ENCODE measurements around the gene IFT57.

Gene IFT57

DNA sequence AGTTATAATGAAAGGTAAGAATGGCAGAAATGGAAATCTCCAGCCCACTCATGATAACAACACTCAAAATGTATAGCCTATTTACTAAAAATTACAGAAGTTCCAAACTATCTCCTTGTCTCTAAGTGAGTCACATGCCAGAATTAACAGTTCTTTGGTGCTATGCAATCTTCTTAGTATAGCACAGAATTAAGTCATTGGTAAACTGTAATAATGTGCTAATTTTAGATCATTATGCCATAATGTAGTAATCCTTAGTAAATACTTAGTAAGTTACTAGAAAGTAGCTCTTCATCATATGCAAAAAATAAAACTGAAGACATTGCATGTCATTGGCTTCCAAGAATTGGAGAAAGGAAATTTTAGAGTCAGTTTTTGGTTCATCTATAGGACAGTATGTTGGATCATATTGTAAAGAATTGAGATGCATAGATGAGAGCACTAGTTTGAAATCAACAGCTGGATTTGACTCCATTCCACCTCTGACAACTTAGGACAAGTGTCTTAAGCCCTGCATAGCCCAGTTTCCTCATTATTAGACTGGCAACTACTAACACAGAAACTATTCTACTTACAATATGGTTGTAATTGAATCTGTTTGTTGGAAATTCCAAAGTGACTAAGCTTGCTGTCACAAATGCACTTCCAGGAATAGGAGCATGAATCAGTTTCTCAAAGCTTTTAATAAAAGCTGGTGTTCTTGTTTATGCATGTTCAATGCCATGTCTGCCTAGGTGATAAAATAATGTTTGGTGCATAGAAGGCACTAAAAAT, 91.3 kb downstream of the IFT57 start:
- TF ChIP-seq SUZ12 (IDR thresholded peaks at IDR 0.05) (no peak), ELF4 (IDR thresholded peaks at IDR 0.05) (no peak), FOXM1 (IDR thresholded peaks at IDR 0.05; ENCODE audit: borderline replicate concordance) (no peak), ZNF384 (IDR thresholded peaks at IDR 0.05) (no peak), FOXK2 (IDR thresholded peaks at IDR 0.05) (no peak), CTBP1 (IDR thresholded peaks at IDR 0.05; ENCODE audit: borderline replicate concordance) (no peak), ARNT (IDR thresholded peaks at IDR 0.05) (no peak), L3MBTL2 (conservative IDR thresholded peaks at IDR 0.05) (no peak), TARDBP (IDR thresholded peaks at IDR 0.05) (no peak)
- POLR2A ChIA-PET = no interaction called here
- CTCF ChIA-PET = no interaction called here
- DNase-seq (ENCODE audit: extremely low spot score) = no peak

GRCh38 chr3:108130236-108130635, 92.0 kb downstream of the IFT57 start:
- no peak for DNase-seq (ENCODE audit: extremely low spot score)
- no peak for TF ChIP-seq NFRKB (IDR thresholded peaks at IDR 0.05)
- POLR2A ChIA-PET = no interaction called here
- CTCF ChIA-PET = no interaction called here

- ChIA-PET POLR2A (no interaction called here), CTCF (no interaction called here)
- no peak for DNase-seq (ENCODE audit: extremely low spot score)
- no peak for TF ChIP-seq CTBP1 (IDR thresholded peaks at IDR 0.05; ENCODE audit: borderline replicate concordance)
- TF ChIP-seq ZNF384 (IDR thresholded peaks at IDR 0.05) = no peak
- TF ChIP-seq TARDBP (IDR thresholded peaks at IDR 0.05) = no peak
- TF ChIP-seq FOXA1 (IDR thresholded peaks at IDR 0.05) = no peak
- no peak for TF ChIP-seq NFRKB (IDR thresholded peaks at IDR 0.05)
- no peak for TF ChIP-seq SP1 (IDR thresholded peaks at IDR 0.05)
- TF ChIP-seq ARNT (IDR thresholded peaks at IDR 0.05) = no peak
- no peak for TF ChIP-seq SUZ12 (IDR thresholded peaks at IDR 0.05)
- TF ChIP-seq FOXM1 (IDR thresholded peaks at IDR 0.05; ENCODE audit: borderline replicate concordance) = no peak
- TF ChIP-seq HDGF (IDR thresholded peaks at IDR 0.05; ENCODE audit: borderline replicate concordance) = no peak
- no peak for TF ChIP-seq ELF4 (IDR thresholded peaks at IDR 0.05)
- TF ChIP-seq BHLHE40 (IDR thresholded peaks at IDR 0.05; ENCODE audit: borderline replicate concordance) = no peak
- TF ChIP-seq L3MBTL2 (conservative IDR thresholded peaks at IDR 0.05) = no peak
- no peak for TF ChIP-seq LEF1 (IDR thresholded peaks at IDR 0.05; ENCODE audit: borderline replicate concordance)
- no peak for TF ChIP-seq FOXK2 (IDR thresholded peaks at IDR 0.05)
- no peak for TF ChIP-seq PKNOX1 (IDR thresholded peaks at IDR 0.05)
These were observed 94.8 kb downstream of the IFT57 start for GRCh38 chr3:108127301-108127988.

GRCh38 chr3:108126348-108126747, 95.9 kb downstream of the IFT57 start:
- TF ChIP-seq ZNF384 (IDR thresholded peaks at IDR 0.05) (no peak), HDGF (IDR thresholded peaks at IDR 0.05; ENCODE audit: borderline replicate concordance) (no peak), FOXM1 (IDR thresholded peaks at IDR 0.05; ENCODE audit: borderline replicate concordance) (no peak), FOXK2 (IDR thresholded peaks at IDR 0.05) (no peak), L3MBTL2 (conservative IDR thresholded peaks at IDR 0.05) (no peak), BHLHE40 (IDR thresholded peaks at IDR 0.05; ENCODE audit: borderline replicate concordance) (no peak), NFRKB (IDR thresholded peaks at IDR 0.05) (no peak), LEF1 (IDR thresholded peaks at IDR 0.05; ENCODE audit: borderline replicate concordance) (no peak), TARDBP (IDR thresholded peaks at IDR 0.05) (no peak), CTBP1 (IDR thresholded peaks at IDR 0.05; ENCODE audit: borderline replicate concordance) (no peak), PKNOX1 (IDR thresholded peaks at IDR 0.05) (no peak), ARNT (IDR thresholded peaks at IDR 0.05) (no peak), ELF4 (IDR thresholded peaks at IDR 0.05) (no peak)
- ChIA-PET POLR2A (no interaction called here), CTCF (interaction anchor here (0.9 to 1.0 kb wide), 2 partner anchors 12 to 30 kb away, joined by 3 read pairs; no protein-coding TSS in a partner anchor)
- no peak for DNase-seq (ENCODE audit: extremely low spot score)

GRCh38 chr3:108125550-108126071, 96.6 kb downstream of the IFT57 start:
- no peak for DNase-seq (ENCODE audit: extremely low spot score)
- ChIA-PET CTCF (interaction anchor here (0.9 kb wide), 1 partner anchor 11 kb away, joined by 3 read pairs; no protein-coding TSS in a partner anchor), POLR2A (no interaction called here)
- no peak for TF ChIP-seq TARDBP (IDR thresholded peaks at IDR 0.05)
- no peak for TF ChIP-seq PKNOX1 (IDR thresholded peaks at IDR 0.05)
- no peak for TF ChIP-seq SP1 (IDR thresholded peaks at IDR 0.05)
- TF ChIP-seq FOXM1 (IDR thresholded peaks at IDR 0.05; ENCODE audit: borderline replicate concordance) = no peak
- TF ChIP-seq FOXK2 (IDR thresholded peaks at IDR 0.05) = no peak
- no peak for TF ChIP-seq ELF4 (IDR thresholded peaks at IDR 0.05)
- TF ChIP-seq HDGF (IDR thresholded peaks at IDR 0.05; ENCODE audit: borderline replicate concordance) = no peak
- TF ChIP-seq CTBP1 (IDR thresholded peaks at IDR 0.05; ENCODE audit: borderline replicate concordance) = no peak
- no peak for TF ChIP-seq L3MBTL2 (conservative IDR thresholded peaks at IDR 0.05)
- no peak for TF ChIP-seq ZNF384 (IDR thresholded peaks at IDR 0.05)
- no peak for TF ChIP-seq NFRKB (IDR thresholded peaks at IDR 0.05)
- TF ChIP-seq BHLHE40 (IDR thresholded peaks at IDR 0.05; ENCODE audit: borderline replicate concordance) = no peak

GRCh38 chr3:108125153-108125543, 97.1 kb downstream of the IFT57 start:
- no peak for TF ChIP-seq FOXA1 (IDR thresholded peaks at IDR 0.05)
- no peak for TF ChIP-seq ELF4 (IDR thresholded peaks at IDR 0.05)
- no peak for TF ChIP-seq PKNOX1 (IDR thresholded peaks at IDR 0.05)
- no peak for TF ChIP-seq ZNF384 (IDR thresholded peaks at IDR 0.05)
- TF ChIP-seq ARNT (IDR thresholded peaks at IDR 0.05) = no peak
- TF ChIP-seq HDGF (IDR thresholded peaks at IDR 0.05; ENCODE audit: borderline replicate concordance) = no peak
- TF ChIP-seq SP1 (IDR thresholded peaks at IDR 0.05) = no peak
- TF ChIP-seq LEF1 (IDR thresholded peaks at IDR 0.05; ENCODE audit: borderline replicate concordance) = no peak
- TF ChIP-seq FOXM1 (IDR thresholded peaks at IDR 0.05; ENCODE audit: borderline replicate concordance) = no peak
- TF ChIP-seq FOXK2 (IDR thresholded peaks at IDR 0.05) = no peak
- no peak for TF ChIP-seq CTBP1 (IDR thresholded peaks at IDR 0.05; ENCODE audit: borderline replicate concordance)
- TF ChIP-seq L3MBTL2 (conservative IDR thresholded peaks at IDR 0.05) = no peak
- no peak for TF ChIP-seq NFRKB (IDR thresholded peaks at IDR 0.05)
- no peak for TF ChIP-seq TARDBP (IDR thresholded peaks at IDR 0.05)
- TF ChIP-seq SUZ12 (IDR thresholded peaks at IDR 0.05) = no peak
- ChIA-PET CTCF (no interaction called here), POLR2A (no interaction called here)
- no peak for DNase-seq (ENCODE audit: extremely low spot score)

All from HEK293T (cell line).